K562 (cell line): ENCODE results near the gene MTOR. TPM values are rescaled to one million over a fixed set of nuclear protein-coding genes. Genes with fewer than 3 reads are reported as not detected.

Experiments used
- ATAC-seq: fragments of 200-7000 bp; cut with Tn5 transposase; 3 replicates; pipeline ENCODE4 v1.9.1; 2020; ENCODE audit warnings: moderate library complexity
- BruUV-seq: library from RNA; stranded (reverse); fragments of 400-500 nt; replicated peaks from 2 replicates; lab custom pipeline; 2021; lab: Mats Ljungman, UMichigan
- CTCF ChIA-PET: fragments of 300-600 bp; formaldehyde crosslinking; extraction: SDS; loops from one replicate; lab custom pipeline; 2021; ENCODE audit warnings: low intra/inter-chr PET ratio; lab: Yijun Ruan, JAX
- POLR2A ChIA-PET: fragments of 300-600, 350-650 bp; sonication (Branson Sonifier 250); formaldehyde crosslinking; extraction: SDS; loops from one replicate; lab custom pipeline; 2021; ENCODE audit warnings: antibody characterized with exemption, inconsistent platforms; lab: Yijun Ruan, JAX
- DNase-seq, 4 experiments: peaks; one replicate each; pipeline versions ENCODE4 v3.0.0 to v3.0.0-alpha.2; 2011 to 2018; ENCODE audit warnings: low spot score in 3 of 4, mixed read lengths in 3 of 4; ENCODE audit errors: extremely low read depth in 1 of 4
- FAIRE-seq: peaks from 2 replicates; lab custom pipeline; 2011; peaks lifted over from hg19 to GRCh38; lab: Jason Lieb, UNC
- H2AFZ ChIP-seq: 2 replicates; pipeline ENCODE4 v1.6.0; 2011; ENCODE audit warnings: low read depth, low read length, control low read depth, inconsistent platforms
- H3K27ac ChIP-seq: fragments of 200-600 bp; 3 replicates; pipeline ENCODE4 v1.8.0; 2011; ENCODE audit warnings: low read depth, mild to moderate bottlenecking, control low read depth, inconsistent platforms, low read length, moderate library complexity, mixed read lengths; ENCODE audit errors: extremely low read depth
- H3K27me3 ChIP-seq, 2 experiments: fragments of 300-600 bp in 1 of 2; 2 replicates in 1 of 2; 3 replicates in 1 of 2; pipeline versions ENCODE4 v1.6.0 to v1.8.0; 2011; ENCODE audit warnings: inconsistent platforms in 2 of 2, low read length in 2 of 2, mild to moderate bottlenecking in 1 of 2, mixed read lengths in 1 of 2, moderate library complexity in 1 of 2; ENCODE audit not compliant: control insufficient read depth in 2 of 2, insufficient read depth in 2 of 2
- H3K36me3 ChIP-seq: fragments of 300-600 bp; 3 replicates; pipeline ENCODE4 v1.8.0; 2011; ENCODE audit warnings: mild to moderate bottlenecking, low read length, inconsistent platforms; ENCODE audit not compliant: control insufficient read depth, insufficient read depth
- H3K4me1 ChIP-seq, 2 experiments: fragments of 200-600 bp in 1 of 2; replicated peaks in 1 of 2; 2 replicates in 1 of 2; 3 replicates in 1 of 2; pipeline versions ENCODE4 v1.5.1 to v1.8.0; 2011; ENCODE audit warnings: inconsistent platforms in 2 of 2, low read length in 2 of 2, mild to moderate bottlenecking in 1 of 2, mixed read lengths in 1 of 2, moderate library complexity in 1 of 2; ENCODE audit not compliant: control insufficient read depth in 2 of 2, insufficient read depth in 2 of 2
- H3K4me2 ChIP-seq: 2 replicates; pipeline ENCODE4 v1.6.1; 2011; ENCODE audit warnings: low read length, control low read depth, inconsistent platforms, mixed read lengths; ENCODE audit not compliant: insufficient read depth
- H3K4me3 ChIP-seq: fragments of 200-600 bp; sonication (generic), shearing (Covaris generic); 2 replicates; pipeline ENCODE4 v1.5.1; 2016; ENCODE audit warnings: control low read depth, inconsistent platforms
- H3K79me2 ChIP-seq: fragments of 200-600 bp; 3 replicates; pipeline ENCODE4 v1.8.0; 2011; ENCODE audit warnings: low read length, inconsistent platforms; ENCODE audit not compliant: control insufficient read depth, insufficient read depth
- H3K9ac ChIP-seq, 2 experiments: 2 replicates each; pipeline versions ENCODE4 v1.6.0 to v1.6.1; 2011; ENCODE audit warnings: low read depth in 2 of 2, low read length in 2 of 2, control low read depth in 1 of 2, inconsistent platforms in 1 of 2, mild to moderate bottlenecking in 1 of 2, mixed read lengths in 1 of 2; ENCODE audit not compliant: insufficient read depth in 1 of 2
- H3K9me1 ChIP-seq: one replicate; pipeline ENCODE4 v1.6.0; 2011; ENCODE audit warnings: inconsistent platforms, mild to moderate bottlenecking, low read length, moderate library complexity; ENCODE audit not compliant: control insufficient read depth, insufficient read depth
- H3K9me3 ChIP-seq: replicated peaks from 2 replicates; pipeline ENCODE4 v1.5.1; 2011; ENCODE audit warnings: low read depth, low read length, inconsistent platforms; ENCODE audit not compliant: control insufficient read depth, insufficient read depth
- H4K20me1 ChIP-seq: replicated peaks from 2 replicates; pipeline ENCODE4 v1.6.1; 2011; ENCODE audit warnings: low read length, inconsistent platforms, mixed read lengths; ENCODE audit not compliant: control insufficient read depth, insufficient read depth
- ARID1B ChIP-seq: fragments of 450-650 bp; IDR thresholded peaks from 2 replicates; pipeline ENCODE4 v1.6.1; 2016; ENCODE audit warnings: antibody characterized with exemption, mild to moderate bottlenecking, inconsistent platforms
- GABPB2 ChIP-seq: fragments of 250-450 bp; sonication (Bioruptor Pico); conservative IDR thresholded peaks from 2 replicates; pipeline ENCODE4 v1.5.1; 2021; ENCODE audit warnings: mild to moderate bottlenecking
- KAT2B ChIP-seq: IDR thresholded peaks from one replicate; pipeline ENCODE4 v1.6.1; 2012; ENCODE audit warnings: low read depth, mild to moderate bottlenecking, control low read depth, inconsistent platforms, low read length, moderate library complexity
- MYBL2 ChIP-seq, 2 experiments: fragments of 450-650 bp in 1 of 2; sonication (generic) in 1 of 2; formaldehyde crosslinking in 1 of 2; IDR thresholded peaks; 2 replicates each; pipeline versions ENCODE4 v1.6.1 to v1.8.1; 2017 to 2022; ENCODE audit warnings: borderline replicate concordance in 1 of 2, inconsistent platforms in 1 of 2, low read depth in 1 of 2, mild to moderate bottlenecking in 1 of 2, missing genetic modification reagents in 1 of 2, moderate library complexity in 1 of 2
- NR1H2 ChIP-seq: sonication (generic); formaldehyde crosslinking; IDR thresholded peaks from 2 replicates; pipeline ENCODE4 v1.4.0; 2020; ENCODE audit warnings: mild to moderate bottlenecking, missing genetic modification reagents
- ZFX ChIP-seq: sonication (generic); formaldehyde crosslinking; IDR thresholded peaks from 2 replicates; pipeline ENCODE4 v1.8.0; 2022; ENCODE audit warnings: mild to moderate bottlenecking, missing genetic modification reagents, moderate library complexity
- ZNF354B ChIP-seq: fragments of 250-450 bp; sonication (Bioruptor Pico); IDR thresholded peaks from 2 replicates; pipeline ENCODE4 v1.4.0; 2020
- WGBS: fragments of 100-300 bp; shearing (Covaris generic); methylation state at CpG from one replicate; pipeline ENCODE4 v1.1.6; 2016; ENCODE audit warnings: low coverage, mixed read lengths; ENCODE audit not compliant: insufficient coverage; ENCODE audit errors: missing lambda C conversion rate; 5-methylcytosine and 5-hydroxymethylcytosine counted together
- in situ Hi-C: fragments of 300-500 bp; cut with MboI; formaldehyde crosslinking; loops from 4 replicates; pipeline ENCODE4 v1.15.0; 2018; ENCODE audit warnings: inconsistent platforms, mixed read lengths
- intact Hi-C: fragments of 100-400 bp; cut with micrococcal nuclease; formaldehyde crosslinking; loops from 2 replicates; pipeline ENCODE4 v1.14.2; 2022
- polyA plus RNA-seq, 8 experiments: library from polyadenylated mRNA; depleted of rRNA in 4 of 8; stranded (reverse) in 5 of 8; unstranded in 3 of 8; fragments of >200 nt; fragmentation: Nextera tagmentation in 2 of 8; fragmentation: Illumina TruSeq in 1 of 8; extraction: Ambion mirVana in 2 of 8; extraction: Trizol in 1 of 8; gene quantifications; 2 replicates each; pipeline versions ENCODE4 v1.2.1 to v1.2.3, GENCODE V29; 2011 to 2014; ENCODE audit warnings: inconsistent platforms in 1 of 8, missing spikeins in 1 of 8
- total RNA-seq, 7 experiments: library from RNA; depleted of rRNA in 6 of 7; stranded (reverse); fragments of >200 nt in 6 of 7; fragmentation: Illumina TruSeq in 2 of 7; extraction: Trizol in 2 of 7; gene quantifications; 2 replicates each; pipeline versions ENCODE4 v1.2.1 to v1.2.3, GENCODE V29; 2011 to 2021; ENCODE audit warnings: low replicate concordance in 1 of 7
- TF ChIP-seq, protein P1 (sequence below): fragments of 250-450 bp; sonication (Bioruptor Pico); IDR thresholded peaks from 2 replicates; pipeline ENCODE4 v1.5.1; 2021; ENCODE audit warnings: mild to moderate bottlenecking

The MTOR gene
- total and polyA plus RNA-seq, 9 of the 15 experiments (the other 6 are each of a cell fraction or from before 2014, with no cell fraction given), result 11.4 to 71.4 (median 52.2) TPM

DNA sequence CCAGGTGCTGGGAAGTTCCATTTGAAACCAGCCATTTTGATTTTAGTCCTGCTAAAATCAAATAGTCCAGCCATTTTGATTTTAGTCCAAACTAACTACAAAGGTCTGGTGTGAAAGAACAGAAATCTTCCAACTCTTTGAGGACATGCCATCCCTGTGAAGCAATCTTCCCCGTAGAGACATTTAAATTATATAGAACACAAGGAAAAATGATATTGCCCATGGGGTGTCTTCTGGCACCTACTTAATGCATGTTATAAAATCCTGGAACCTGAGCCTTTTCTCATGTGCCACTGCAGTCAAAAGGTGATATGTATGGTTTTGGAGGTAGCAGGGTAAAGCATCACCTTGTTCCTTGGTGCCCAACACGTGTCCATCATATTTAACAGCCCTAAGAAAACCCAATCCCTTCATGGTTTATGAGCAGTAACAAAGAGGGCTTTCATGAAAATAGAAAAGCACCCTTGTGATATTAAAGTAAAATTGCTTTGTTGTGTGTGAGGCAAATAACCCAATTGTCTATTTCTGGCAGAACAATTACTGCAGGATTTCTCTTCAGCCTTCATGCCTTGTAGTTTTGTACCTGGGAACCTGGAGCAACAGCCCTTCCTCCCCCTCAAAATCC, 46.9 kb downstream of the MTOR start:
- no peaks in the 10 kb centered on the region for H3K4me1 ChIP-seq
- POLR2A ChIA-PET, result interaction anchor here (1.2 to 1.5 kb wide), 2 partner anchors 11 to 12 kb away, joined by 5 read pairs; no protein-coding TSS in a partner anchor
- no peaks in the 10 kb centered on the region for H3K27me3 ChIP-seq
- no peak overlapping the region for H2AFZ ChIP-seq
- H3K36me3 ChIP-seq, result peaks cover 94% of the 10 kb centered on the region
- H3K9me1 ChIP-seq, result no peaks in the 10 kb centered on the region
- 95% methylated on average over 2 of the region's 2 CpGs for WGBS
- intact Hi-C loops, result no loop called here
- TF ChIP-seq ZFX (CRISPR knock-in tag) (no peak), ZNF354B (no peak), KAT2B (no peak), NR1H2 (CRISPR knock-in tag) (no peak), GABPB2 (CRISPR knock-in tag) (no peak), ARID1B (no peak), MYBL2 (IDR thresholded peaks at IDR 0.05; ENCODE audit: low read depth) (no peak), MYBL2 (CRISPR knock-in tag; IDR thresholded peaks at IDR 0.05; ENCODE audit: borderline replicate concordance) (no peak)
- TF ChIP-seq, protein P1, sequence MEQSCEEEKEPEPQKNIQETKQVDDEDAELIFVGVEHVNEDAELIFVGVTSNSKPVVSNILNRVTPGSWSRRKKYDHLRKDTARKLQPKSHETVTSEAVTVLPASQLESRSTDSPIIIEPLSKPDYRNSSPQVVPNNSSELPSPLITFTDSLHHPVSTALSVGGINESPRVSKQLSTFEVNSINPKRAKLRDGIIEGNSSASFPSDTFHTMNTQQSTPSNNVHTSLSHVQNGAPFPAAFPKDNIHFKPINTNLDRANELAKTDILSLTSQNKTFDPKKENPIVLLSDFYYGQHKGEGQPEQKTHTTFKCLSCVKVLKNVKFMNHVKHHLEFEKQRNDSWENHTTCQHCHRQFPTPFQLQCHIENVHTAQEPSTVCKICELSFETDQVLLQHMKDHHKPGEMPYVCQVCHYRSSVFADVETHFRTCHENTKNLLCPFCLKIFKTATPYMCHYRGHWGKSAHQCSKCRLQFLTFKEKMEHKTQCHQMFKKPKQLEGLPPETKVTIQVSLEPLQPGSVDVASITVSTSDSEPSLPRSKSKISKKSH (CRISPR knock-in tag), result no peak
- TF ChIP-seq, all 486 proteins: peak for 0
- no peak overlapping the region for H3K9ac ChIP-seq
- no peak for FAIRE-seq
- H4K20me1 ChIP-seq, result no peaks in the 10 kb centered on the region
- H3K79me2 ChIP-seq, result no peaks in the 10 kb centered on the region
- CTCF ChIA-PET, result no interaction called here
- no peak overlapping the region for H3K27ac ChIP-seq
- no peak overlapping the region for H3K4me2 ChIP-seq
- no peaks in the 10 kb centered on the region for H3K9me3 ChIP-seq
- in situ Hi-C loops, result no loop called here
- H3K4me3 ChIP-seq, result no peak overlapping the region
- no peak for DNase-seq
- ATAC-seq, result no peak
- BruUV-seq, result no TSS peak
